Ishikawa (cell line): ENCODE measurements around the gene WDR82.

ENCODE experiments used
- RAD21 ChIP-seq: IDR thresholded peaks from 2 replicates; pipeline ENCODE4 v1.6.1; 2012; ENCODE audit warnings: low read depth
- ZBTB7A ChIP-seq: IDR thresholded peaks from 2 replicates; pipeline ENCODE4 v1.6.1; 2012; ENCODE audit warnings: low read depth
- TF ChIP-seq, protein P1 (sequence below): IDR thresholded peaks from 2 replicates; pipeline ENCODE4 v1.6.1; 2012; ENCODE audit warnings: low read depth, mild to moderate bottlenecking

DNA sequence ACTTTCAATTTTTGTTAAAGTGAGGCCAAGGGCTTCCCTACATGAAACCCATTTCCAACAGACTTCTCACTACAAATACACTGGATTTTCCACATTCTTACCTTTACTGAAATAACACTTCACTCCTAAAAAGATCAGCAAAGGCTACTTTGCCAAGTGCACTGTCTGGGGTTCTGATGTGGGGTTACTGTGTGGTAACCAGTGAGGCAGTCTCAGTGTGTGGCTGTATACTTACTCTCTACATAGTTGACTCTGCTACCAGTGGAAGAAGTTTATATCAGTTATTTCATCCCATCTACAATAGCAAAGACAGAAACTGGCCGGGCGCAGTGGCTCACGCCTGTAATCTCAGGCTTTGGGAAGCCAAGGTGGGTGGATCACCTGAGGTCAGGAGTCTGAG lies 5.6 kb downstream of the WDR82 start:
- TF ChIP-seq RAD21 (no peak), ZBTB7A (no peak)
- TF ChIP-seq, protein P1, sequence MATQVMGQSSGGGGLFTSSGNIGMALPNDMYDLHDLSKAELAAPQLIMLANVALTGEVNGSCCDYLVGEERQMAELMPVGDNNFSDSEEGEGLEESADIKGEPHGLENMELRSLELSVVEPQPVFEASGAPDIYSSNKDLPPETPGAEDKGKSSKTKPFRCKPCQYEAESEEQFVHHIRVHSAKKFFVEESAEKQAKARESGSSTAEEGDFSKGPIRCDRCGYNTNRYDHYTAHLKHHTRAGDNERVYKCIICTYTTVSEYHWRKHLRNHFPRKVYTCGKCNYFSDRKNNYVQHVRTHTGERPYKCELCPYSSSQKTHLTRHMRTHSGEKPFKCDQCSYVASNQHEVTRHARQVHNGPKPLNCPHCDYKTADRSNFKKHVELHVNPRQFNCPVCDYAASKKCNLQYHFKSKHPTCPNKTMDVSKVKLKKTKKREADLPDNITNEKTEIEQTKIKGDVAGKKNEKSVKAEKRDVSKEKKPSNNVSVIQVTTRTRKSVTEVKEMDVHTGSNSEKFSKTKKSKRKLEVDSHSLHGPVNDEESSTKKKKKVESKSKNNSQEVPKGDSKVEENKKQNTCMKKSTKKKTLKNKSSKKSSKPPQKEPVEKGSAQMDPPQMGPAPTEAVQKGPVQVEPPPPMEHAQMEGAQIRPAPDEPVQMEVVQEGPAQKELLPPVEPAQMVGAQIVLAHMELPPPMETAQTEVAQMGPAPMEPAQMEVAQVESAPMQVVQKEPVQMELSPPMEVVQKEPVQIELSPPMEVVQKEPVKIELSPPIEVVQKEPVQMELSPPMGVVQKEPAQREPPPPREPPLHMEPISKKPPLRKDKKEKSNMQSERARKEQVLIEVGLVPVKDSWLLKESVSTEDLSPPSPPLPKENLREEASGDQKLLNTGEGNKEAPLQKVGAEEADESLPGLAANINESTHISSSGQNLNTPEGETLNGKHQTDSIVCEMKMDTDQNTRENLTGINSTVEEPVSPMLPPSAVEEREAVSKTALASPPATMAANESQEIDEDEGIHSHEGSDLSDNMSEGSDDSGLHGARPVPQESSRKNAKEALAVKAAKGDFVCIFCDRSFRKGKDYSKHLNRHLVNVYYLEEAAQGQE: no peak
